ENCODE data around the gene PTPRT. TPM values are rescaled to one million over a fixed set of nuclear protein-coding genes. Genes with fewer than 3 reads are reported as not detected.
"Not testable (repeated sequence)": the region's sequence is repeated elsewhere in the genome, so short reads cannot be mapped to it uniquely, and the experiment has no call there.

Gene PTPRT
- polyA plus RNA-seq, 1 donor = 0.78 TPM

GRCh38 chr20:43165611-43166010 is 24.1 kb downstream of the PTPRT start:
- DNase-seq = no peak
- 80% methylated on average over 3 of the region's 6 CpGs for WGBS (ENCODE audit: insufficient coverage, low lambda C conversion rate)
- H3K4me1 ChIP-seq (ENCODE audit: control insufficient read depth, insufficient read depth, low read length) = no peaks in the 10 kb centered on the region
- H3K27me3 ChIP-seq (ENCODE audit: control insufficient read depth, insufficient read depth, low read length) = no peaks in the 10 kb centered on the region
- no peak overlapping the region for H3K4me3 ChIP-seq (ENCODE audit: low read length)
- H3K9me3 ChIP-seq (ENCODE audit: control insufficient read depth, low read depth, low read length) = no peaks in the 10 kb centered on the region
- H3K36me3 ChIP-seq (ENCODE audit: control insufficient read depth, insufficient read depth, low read length) = no peaks in the 10 kb centered on the region
- no peak overlapping the region for H3K27ac ChIP-seq (ENCODE audit: low read length)

- WGBS (ENCODE audit: insufficient coverage, low lambda C conversion rate) = no CpG with 5 or more reads among the region's 1 CpG
- not testable (repeated sequence) for H3K36me3 ChIP-seq (ENCODE audit: control insufficient read depth, insufficient read depth, low read length); H3K9me3 ChIP-seq (ENCODE audit: control insufficient read depth, low read depth, low read length); H3K27me3 ChIP-seq (ENCODE audit: control insufficient read depth, insufficient read depth, low read length); H3K4me1 ChIP-seq (ENCODE audit: control insufficient read depth, insufficient read depth, low read length); H3K4me3 ChIP-seq (ENCODE audit: low read length); H3K27ac ChIP-seq (ENCODE audit: low read length); DNase-seq
Observed at GRCh38 chr20:43164736-43165135, 25.0 kb downstream of the PTPRT start.

- no peaks in the 10 kb centered on the region for H3K36me3 ChIP-seq (ENCODE audit: control insufficient read depth, insufficient read depth, low read length)
- H3K4me1 ChIP-seq (ENCODE audit: control insufficient read depth, insufficient read depth, low read length) = no peaks in the 10 kb centered on the region
- no peak for DNase-seq
- 17% methylated on average over 1 of the region's 6 CpGs for WGBS (ENCODE audit: insufficient coverage, low lambda C conversion rate)
- no peak overlapping the region for H3K27ac ChIP-seq (ENCODE audit: low read length)
- no peaks in the 10 kb centered on the region for H3K27me3 ChIP-seq (ENCODE audit: control insufficient read depth, insufficient read depth, low read length)
- H3K4me3 ChIP-seq (ENCODE audit: low read length) = no peak overlapping the region
- H3K9me3 ChIP-seq (ENCODE audit: control insufficient read depth, low read depth, low read length) = no peaks in the 10 kb centered on the region
Observed at GRCh38 chr20:43161716-43162115, 28.0 kb downstream of the PTPRT start.

- WGBS (ENCODE audit: insufficient coverage, low lambda C conversion rate) = 77% methylated on average over 5 of the region's 6 CpGs
- no peaks in the 10 kb centered on the region for H3K36me3 ChIP-seq (ENCODE audit: control insufficient read depth, insufficient read depth, low read length)
- H3K27ac ChIP-seq (ENCODE audit: low read length) = no peak overlapping the region
- DNase-seq = no peak
- no peaks in the 10 kb centered on the region for H3K4me1 ChIP-seq (ENCODE audit: control insufficient read depth, insufficient read depth, low read length)
- no peak overlapping the region for H3K4me3 ChIP-seq (ENCODE audit: low read length)
- H3K27me3 ChIP-seq (ENCODE audit: control insufficient read depth, insufficient read depth, low read length) = no peaks in the 10 kb centered on the region
- no peaks in the 10 kb centered on the region for H3K9me3 ChIP-seq (ENCODE audit: control insufficient read depth, low read depth, low read length)
Observed at GRCh38 chr20:43160941-43161340, 28.8 kb downstream of the PTPRT start.

GRCh38 chr20:43159994-43160393 is 29.7 kb downstream of the PTPRT start:
- WGBS (ENCODE audit: insufficient coverage, low lambda C conversion rate) = 100% methylated on average over 1 of the region's 9 CpGs
- Histone ChIP-seq H3K27me3 (ENCODE audit: control insufficient read depth, insufficient read depth, low read length) (no peaks in the 10 kb centered on the region), H3K4me1 (ENCODE audit: control insufficient read depth, insufficient read depth, low read length) (no peaks in the 10 kb centered on the region), H3K36me3 (ENCODE audit: control insufficient read depth, insufficient read depth, low read length) (no peaks in the 10 kb centered on the region), H3K27ac (ENCODE audit: low read length) (no peak overlapping the region), H3K9me3 (ENCODE audit: control insufficient read depth, low read depth, low read length) (no peaks in the 10 kb centered on the region), H3K4me3 (ENCODE audit: low read length) (no peak overlapping the region)
- no peak for DNase-seq

- no peak overlapping the region for H3K4me3 ChIP-seq (ENCODE audit: low read length)
- WGBS (ENCODE audit: insufficient coverage, low lambda C conversion rate) = 93% methylated on average over 3 of the region's 4 CpGs
- no peaks in the 10 kb centered on the region for H3K4me1 ChIP-seq (ENCODE audit: control insufficient read depth, insufficient read depth, low read length)
- no peak overlapping the region for H3K27ac ChIP-seq (ENCODE audit: low read length)
- H3K36me3 ChIP-seq (ENCODE audit: control insufficient read depth, insufficient read depth, low read length) = no peaks in the 10 kb centered on the region
- H3K27me3 ChIP-seq (ENCODE audit: control insufficient read depth, insufficient read depth, low read length) = no peaks in the 10 kb centered on the region
- H3K9me3 ChIP-seq (ENCODE audit: control insufficient read depth, low read depth, low read length) = no peaks in the 10 kb centered on the region
- no peak for DNase-seq
Observed at GRCh38 chr20:43155366-43156100, 34.2 kb downstream of the PTPRT start.

- 75% methylated on average over 2 of the region's 2 CpGs for WGBS (ENCODE audit: insufficient coverage, low lambda C conversion rate)
- no peak for DNase-seq
- no peaks in the 10 kb centered on the region for H3K9me3 ChIP-seq (ENCODE audit: control insufficient read depth, low read depth, low read length)
- no peaks in the 10 kb centered on the region for H3K27me3 ChIP-seq (ENCODE audit: control insufficient read depth, insufficient read depth, low read length)
- H3K27ac ChIP-seq (ENCODE audit: low read length) = no peak overlapping the region
- no peak overlapping the region for H3K4me3 ChIP-seq (ENCODE audit: low read length)
- no peaks in the 10 kb centered on the region for H3K4me1 ChIP-seq (ENCODE audit: control insufficient read depth, insufficient read depth, low read length)
- no peaks in the 10 kb centered on the region for H3K36me3 ChIP-seq (ENCODE audit: control insufficient read depth, insufficient read depth, low read length)
Observed at GRCh38 chr20:43151901-43152300, 37.8 kb downstream of the PTPRT start.

GRCh38 chr20:43151256-43151655 is 38.5 kb downstream of the PTPRT start:
- no CpG with 5 or more reads among the region's 2 CpGs for WGBS (ENCODE audit: insufficient coverage, low lambda C conversion rate)
- H3K36me3 ChIP-seq (ENCODE audit: control insufficient read depth, insufficient read depth, low read length) = no peaks in the 10 kb centered on the region
- H3K4me1 ChIP-seq (ENCODE audit: control insufficient read depth, insufficient read depth, low read length) = no peaks in the 10 kb centered on the region
- H3K27me3 ChIP-seq (ENCODE audit: control insufficient read depth, insufficient read depth, low read length) = no peaks in the 10 kb centered on the region
- DNase-seq = no peak
- no peaks in the 10 kb centered on the region for H3K9me3 ChIP-seq (ENCODE audit: control insufficient read depth, low read depth, low read length)
- no peak overlapping the region for H3K4me3 ChIP-seq (ENCODE audit: low read length)
- no peak overlapping the region for H3K27ac ChIP-seq (ENCODE audit: low read length)

- no peak overlapping the region for H3K4me3 ChIP-seq (ENCODE audit: low read length)
- DNase-seq = no peak
- H3K4me1 ChIP-seq (ENCODE audit: control insufficient read depth, insufficient read depth, low read length) = no peaks in the 10 kb centered on the region
- no CpG with 5 or more reads among the region's 2 CpGs for WGBS (ENCODE audit: insufficient coverage, low lambda C conversion rate)
- H3K27ac ChIP-seq (ENCODE audit: low read length) = no peak overlapping the region
- no peaks in the 10 kb centered on the region for H3K36me3 ChIP-seq (ENCODE audit: control insufficient read depth, insufficient read depth, low read length)
- no peaks in the 10 kb centered on the region for H3K27me3 ChIP-seq (ENCODE audit: control insufficient read depth, insufficient read depth, low read length)
- no peaks in the 10 kb centered on the region for H3K9me3 ChIP-seq (ENCODE audit: control insufficient read depth, low read depth, low read length)
Observed at GRCh38 chr20:43140726-43141125, 49.0 kb downstream of the PTPRT start.

- no peaks in the 10 kb centered on the region for H3K36me3 ChIP-seq (ENCODE audit: control insufficient read depth, insufficient read depth, low read length)
- H3K4me1 ChIP-seq (ENCODE audit: control insufficient read depth, insufficient read depth, low read length) = no peaks in the 10 kb centered on the region
- peak in 1 of 2 donors; percentile 21 for DNase-seq
- H3K27ac ChIP-seq (ENCODE audit: low read length) = no peak overlapping the region
- WGBS (ENCODE audit: insufficient coverage, low lambda C conversion rate) = no CpG with 5 or more reads among the region's 17 CpGs
- no peaks in the 10 kb centered on the region for H3K27me3 ChIP-seq (ENCODE audit: control insufficient read depth, insufficient read depth, low read length)
- H3K9me3 ChIP-seq (ENCODE audit: control insufficient read depth, low read depth, low read length) = no peaks in the 10 kb centered on the region
- H3K4me3 ChIP-seq (ENCODE audit: low read length) = no peak overlapping the region
Observed at GRCh38 chr20:43138061-43138770, 51.5 kb downstream of the PTPRT start.

- Histone ChIP-seq H3K27ac (ENCODE audit: low read length) (no peak overlapping the region), H3K4me3 (ENCODE audit: low read length) (no peak overlapping the region), H3K9me3 (ENCODE audit: control insufficient read depth, low read depth, low read length) (no peaks in the 10 kb centered on the region), H3K36me3 (ENCODE audit: control insufficient read depth, insufficient read depth, low read length) (no peaks in the 10 kb centered on the region), H3K4me1 (ENCODE audit: control insufficient read depth, insufficient read depth, low read length) (no peaks in the 10 kb centered on the region), H3K27me3 (ENCODE audit: control insufficient read depth, insufficient read depth, low read length) (no peaks in the 10 kb centered on the region)
- WGBS (ENCODE audit: insufficient coverage, low lambda C conversion rate) = no CpG with 5 or more reads among the region's 1 CpG
- no peak for DNase-seq
Observed at GRCh38 chr20:43137160-43137559, 52.5 kb downstream of the PTPRT start.
